ENCODE measurements around the gene CDKN2B.

The CDKN2B gene

GRCh38 chr9:21995666-21996398 is 13.3 kb downstream of the CDKN2B start (continued):
- no peak; the same call in 1 of the 2 replicates for TF ChIP-seq ZNF600 (tag by site-specific recombination; IDR thresholded peaks at IDR 0.05)
- no peak for TF ChIP-seq ZNF555 (tag by site-specific recombination; conservative IDR thresholded peaks at IDR 0.05)
- 0 out of 2 replicates have a peak, but pooled peaks have one; percentile 2 for TF ChIP-seq ZBTB7A (tag by site-specific recombination; IDR thresholded peaks at IDR 0.05; ENCODE audit: low read depth)
- no peak for TF ChIP-seq ZNF639 (tag by site-specific recombination; IDR thresholded peaks at IDR 0.05)
- no peak for TF ChIP-seq BCL6B (tag by site-specific recombination; IDR thresholded peaks at IDR 0.05)
- TF ChIP-seq ZNF830 (tag by site-specific recombination; IDR thresholded peaks at IDR 0.05; ENCODE audit: low read depth) = no peak
- TF ChIP-seq ZFP37 (tag by site-specific recombination; IDR thresholded peaks at IDR 0.05) = peak; percentile 27
- TF ChIP-seq ZFP3 (tag by site-specific recombination; IDR thresholded peaks at IDR 0.05; ENCODE audit: low read depth) = no peak
- peak; percentile 22; the same call in 1 of the 2 replicates for TF ChIP-seq KLF8 (tag by site-specific recombination; IDR thresholded peaks at IDR 0.05)
- no peak for TF ChIP-seq PRDM10 (tag by site-specific recombination; IDR thresholded peaks at IDR 0.05)
- TF ChIP-seq ZNF530 (tag by site-specific recombination; IDR thresholded peaks at IDR 0.05; ENCODE audit: low read depth) = no peak
- no peak for TF ChIP-seq ZNF549 (tag by site-specific recombination; IDR thresholded peaks at IDR 0.05)
- TF ChIP-seq ZSCAN16 (tag by site-specific recombination; IDR thresholded peaks at IDR 0.05) = no peak
- TF ChIP-seq ZNF311 (tag by site-specific recombination; IDR thresholded peaks at IDR 0.05; ENCODE audit: borderline replicate concordance) = no peak
- TF ChIP-seq ZEB2 (tag by site-specific recombination; IDR thresholded peaks at IDR 0.05) = no peak

- Histone ChIP-seq H3K27ac (ENCODE audit: extremely low read depth, low read depth, low read length) (peak overlapping the region; percentile 99), H3K36me3 (ENCODE audit: control insufficient read depth in 2 of 2, insufficient read depth in 1 of 2, low read length in 2 of 2) (peaks cover 0 to 6% of the 10 kb centered on the region in 2 experiments; a peak in 1 of 3 replicates), H3K4me1 (ENCODE audit: control insufficient read depth, insufficient read depth, low read length) (peaks cover 5% of the 10 kb centered on the region; the same call in 1 of the 2 replicates), H3K9me3 (ENCODE audit: control insufficient read depth, insufficient read depth, low read depth, low read length) (no peaks in the 10 kb centered on the region), H3K4me3 (ENCODE audit: low read depth, low read length) (peak overlapping the region; percentile 59)
- CTCF ChIA-PET = interaction anchor here (0.8 to 5.9 kb wide), 9 partner anchors 8 to 248 kb away, joined by 3 to 30 read pairs (median 4); partner anchors contain the start of gene CDKN2B
- POLR2A ChIA-PET = interaction anchor here (0.6 to 7.6 kb wide), 22 partner anchors 8 to 252 kb away, joined by 3 to 156 read pairs (median 5); partner anchors contain the start of gene CDKN2B
- TF ChIP-seq ZNF843 (tag by site-specific recombination; IDR thresholded peaks at IDR 0.05) (no peak), INSM2 (tag by site-specific recombination; IDR thresholded peaks at IDR 0.05) (0 out of 2 replicates have a peak, but pooled peaks have one; percentile 12), ZBTB6 (tag by site-specific recombination; IDR thresholded peaks at IDR 0.05) (no peak), ZNF530 (tag by site-specific recombination; IDR thresholded peaks at IDR 0.05; ENCODE audit: low read depth) (no peak), IKZF3 (tag by site-specific recombination; IDR thresholded peaks at IDR 0.05) (peak; percentile 73), ZNF416 (tag by site-specific recombination; IDR thresholded peaks at IDR 0.05) (no peak), ZSCAN4 (tag by site-specific recombination; IDR thresholded peaks at IDR 0.05) (no peak), ZBTB20 (tag by site-specific recombination; IDR thresholded peaks at IDR 0.05) (0 out of 2 replicates have a peak, but pooled peaks have one; percentile 23), ZNF174 (tag by site-specific recombination; IDR thresholded peaks at IDR 0.05) (no peak), ZNF501 (tag by site-specific recombination; IDR thresholded peaks at IDR 0.05) (no peak)
Measured at GRCh38 chr9:21995006-21995665, 14.0 kb downstream of the CDKN2B start.
